H1 (cell line): Measurements from ENCODE around the gene PDE4D. TPM values are rescaled to one million over a fixed set of nuclear protein-coding genes. Genes with fewer than 3 reads are reported as not detected.

Experiments used
- CBX5 ChIP-seq: fragments of 300-800, 300-1000 bp; sonication (generic); IDR thresholded peaks from 2 replicates; pipeline ENCODE4 v1.7.1; 2016; ENCODE audit warnings: antibody characterized with exemption, low read length, low read depth
- PHF8 ChIP-seq: fragments of 200-600 bp; sonication (generic); conservative IDR thresholded peaks from 2 replicates; pipeline ENCODE4 v1.7.1; 2012; ENCODE audit warnings: low read depth, mild to moderate bottlenecking, inconsistent platforms, low read length, moderate library complexity
- RFX5 ChIP-seq: IDR thresholded peaks from 2 replicates; pipeline ENCODE4 v1.6.1; 2011; ENCODE audit warnings: low read depth, low read length, improper control_type of control experiment, borderline replicate concordance
- polyA plus RNA-seq, 7 experiments: library from polyadenylated mRNA; depleted of rRNA in 3 of 7; stranded (reverse) in 5 of 7; unstranded in 2 of 7; fragments of >200 nt in 5 of 7; fragments of 200-250 nt in 2 of 7; gene quantifications; 1 replicate in 5 of 7; 2 replicates in 1 of 7; 4 replicates in 1 of 7; pipeline versions ENCODE4 v1.2.1 to v1.2.3, GENCODE V29; 2011 to 2013; ENCODE audit warnings: missing spikeins in 2 of 7, mixed read lengths in 2 of 7
- total RNA-seq: library from RNA; stranded (reverse); fragmentation: NEBNext Ultra II Directional; extraction: Animal tissue kit (Norgen Biotek cat#: 25700); gene quantifications from 2 replicates; pipeline ENCODE4 v1.2.1, GENCODE V29; 2021
- TF ChIP-seq, protein P1 (sequence below): IDR thresholded peaks from 2 replicates; pipeline ENCODE4 v1.6.1; 2012; ENCODE audit warnings: inconsistent platforms

PDE4D gene
- total and polyA plus RNA-seq, 2 of the 8 experiments (the other 6 are each of a cell fraction or from before 2014, with no cell fraction given), result 2.3 to 3.7 TPM

DNA sequence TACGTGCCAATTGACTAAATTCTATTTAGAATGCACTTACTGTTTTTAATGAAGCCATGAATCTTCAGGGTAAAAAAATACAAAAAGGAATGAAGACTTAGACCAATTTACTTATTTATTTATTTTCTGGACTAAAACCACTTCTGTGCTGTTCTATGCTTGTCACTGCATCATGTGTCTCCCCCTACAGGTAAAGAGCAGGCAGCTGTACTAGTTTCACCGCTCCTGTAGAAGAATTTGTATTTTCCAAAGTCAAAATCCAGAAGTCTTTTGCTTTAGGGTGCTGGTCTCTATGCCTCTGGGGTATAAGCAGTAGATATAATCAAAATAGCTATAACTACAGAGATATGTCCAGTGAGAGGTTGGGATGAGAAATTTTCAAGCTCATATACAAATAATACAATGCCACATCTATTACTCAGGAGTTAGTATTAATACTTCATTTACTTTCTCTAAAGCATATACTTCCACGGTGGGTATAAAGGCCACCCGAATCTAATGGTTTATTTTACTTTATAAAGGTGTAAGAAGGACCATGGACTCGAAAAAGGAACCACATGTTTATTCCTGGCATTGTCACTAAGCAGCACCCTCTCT, 719.2 kb downstream of the PDE4D start (continued):
- TF ChIP-seq RFX5, result no peak
- TF ChIP-seq, protein P1, sequence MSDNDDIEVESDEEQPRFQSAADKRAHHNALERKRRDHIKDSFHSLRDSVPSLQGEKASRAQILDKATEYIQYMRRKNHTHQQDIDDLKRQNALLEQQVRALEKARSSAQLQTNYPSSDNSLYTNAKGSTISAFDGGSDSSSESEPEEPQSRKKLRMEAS, result no peak
- no peak for TF ChIP-seq PHF8
- no peak for TF ChIP-seq CBX5
